Ramos (cell line): ENCODE measurements around the gene MIS12.

ENCODE experiments used
- in situ Hi-C: fragments of 300-500 bp; cut with MboI; formaldehyde crosslinking; loops from one replicate; pipeline ENCODE4 v1.14.3; 2022; ENCODE audit warnings: low sequenced_read_pairs; ENCODE audit not compliant: unreplicated experiment

The MIS12 gene, protein sequence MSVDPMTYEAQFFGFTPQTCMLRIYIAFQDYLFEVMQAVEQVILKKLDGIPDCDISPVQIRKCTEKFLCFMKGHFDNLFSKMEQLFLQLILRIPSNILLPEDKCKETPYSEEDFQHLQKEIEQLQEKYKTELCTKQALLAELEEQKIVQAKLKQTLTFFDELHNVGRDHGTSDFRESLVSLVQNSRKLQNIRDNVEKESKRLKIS

DNA sequence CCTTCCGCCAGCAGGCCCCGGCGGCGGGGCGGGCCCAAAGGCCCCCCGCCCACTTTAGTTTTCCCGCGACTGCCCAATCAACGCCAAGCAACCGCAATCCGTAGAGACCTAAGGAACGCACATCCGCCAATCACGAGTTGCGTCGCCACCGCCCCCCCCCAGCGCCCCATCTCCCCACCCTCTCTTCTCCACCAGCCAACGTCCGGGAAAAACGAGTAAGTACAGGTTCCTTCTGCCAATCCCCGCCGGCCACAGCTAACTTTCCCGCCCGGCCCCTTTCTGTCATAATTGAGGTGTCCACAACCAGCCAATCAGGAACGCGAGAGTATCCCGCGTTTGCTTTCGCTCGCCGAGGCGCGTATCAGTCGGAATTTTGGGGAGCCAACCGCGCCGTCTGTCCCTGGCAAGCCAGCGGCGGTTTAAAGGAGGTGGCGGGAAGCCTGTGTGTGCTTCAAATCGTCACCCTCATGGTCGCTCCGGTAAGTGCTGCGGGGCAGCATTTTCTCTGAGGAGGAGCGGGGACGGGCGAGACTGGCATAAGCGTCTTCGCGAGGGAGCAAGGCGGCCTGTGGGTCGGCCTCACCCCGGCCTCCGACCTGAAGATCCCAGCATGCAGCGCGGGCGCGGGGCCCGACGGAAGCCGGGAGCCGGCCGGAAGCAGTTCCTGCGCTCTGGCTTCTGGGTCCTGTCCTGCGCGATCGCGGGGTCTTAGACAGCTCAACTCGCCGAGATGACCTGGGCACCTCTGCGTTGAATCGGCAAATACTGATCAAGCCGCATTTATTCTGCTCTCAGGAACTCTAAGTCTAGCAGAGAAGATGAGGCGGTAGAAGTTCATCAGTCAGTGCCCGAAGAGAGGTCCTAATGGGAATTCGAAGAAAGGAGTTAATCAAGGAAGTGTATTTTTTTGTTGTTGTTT is at the start of gene MIS12:
MIS12 (plus strand) TSS at position 361 of the 919 bp plus-strand sequence. CDS start 2,297 bp downstream, outside the sequence.
- in situ Hi-C loops = no loop called here

DNA sequence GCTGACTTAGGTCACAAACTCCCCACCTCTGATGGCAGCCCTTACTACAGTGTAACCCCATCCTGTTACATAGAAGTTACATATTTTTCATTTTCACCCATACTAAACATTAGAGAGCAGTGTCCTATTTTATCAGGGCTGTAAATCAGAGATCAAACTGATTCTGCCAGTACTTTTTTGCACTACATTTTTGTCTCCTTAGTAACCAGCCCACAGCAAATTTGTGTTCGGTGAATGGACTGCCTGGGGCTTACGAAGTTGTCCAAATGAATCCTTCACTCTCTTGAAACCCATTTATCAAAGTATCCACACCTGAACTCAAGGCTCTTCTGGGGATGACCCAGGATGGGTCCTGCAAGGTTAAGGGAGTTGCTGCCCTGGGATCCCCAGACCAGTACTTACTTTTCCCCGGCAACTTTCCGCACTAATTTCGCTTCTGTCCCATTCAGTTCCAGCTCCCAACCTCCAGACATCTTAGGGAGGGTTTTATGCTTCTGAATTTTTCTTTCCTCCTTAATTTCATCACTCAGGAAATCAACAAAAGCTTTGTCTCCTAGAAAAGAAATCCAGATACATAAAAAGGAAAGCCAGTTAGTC is 48.5 kb upstream of the MIS12 start:
- in situ Hi-C loops = no loop called here

DNA sequence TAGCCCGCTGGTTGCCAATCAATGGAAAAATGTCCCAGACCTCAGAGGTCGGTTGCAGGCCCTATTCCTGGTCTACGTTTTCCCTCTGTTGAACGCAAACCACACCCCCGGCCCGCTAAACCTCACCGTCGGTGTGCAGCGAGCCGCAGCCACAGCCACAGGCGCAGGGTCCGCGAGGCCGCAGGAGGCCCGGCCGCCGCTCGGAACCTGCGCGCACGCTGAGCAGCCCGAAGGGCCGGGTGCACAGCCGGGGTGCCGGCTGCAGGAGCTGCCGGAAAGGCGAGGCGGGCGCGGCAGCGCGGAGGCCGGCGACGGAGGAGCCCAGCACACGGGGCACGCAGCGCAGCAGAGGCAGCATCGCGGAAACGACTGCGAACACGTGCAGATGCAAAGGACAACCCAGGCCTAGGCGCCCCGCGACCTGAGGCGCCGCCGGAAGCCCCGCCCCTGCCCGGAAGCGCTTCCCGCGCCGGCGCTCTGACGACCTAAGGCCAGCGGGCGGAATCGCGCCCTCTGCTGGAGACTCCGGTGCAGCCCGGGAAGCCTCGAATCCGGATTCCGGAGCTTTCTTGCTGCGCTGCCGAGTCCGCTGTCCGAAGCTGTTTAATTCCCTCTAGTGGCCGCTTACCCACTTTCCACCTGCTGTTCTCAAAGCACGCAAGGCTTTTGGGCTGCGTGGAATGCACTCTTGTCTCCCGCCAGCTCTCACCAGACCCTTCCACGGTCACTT is 47.5 kb upstream of the MIS12 start, which contains the start of gene C1QBP:
C1QBP (minus strand) TSS at position 440 of the 730 bp plus-strand sequence; CDS start at position 358, 82 bp downstream.
- in situ Hi-C loops = no loop called here

DNA sequence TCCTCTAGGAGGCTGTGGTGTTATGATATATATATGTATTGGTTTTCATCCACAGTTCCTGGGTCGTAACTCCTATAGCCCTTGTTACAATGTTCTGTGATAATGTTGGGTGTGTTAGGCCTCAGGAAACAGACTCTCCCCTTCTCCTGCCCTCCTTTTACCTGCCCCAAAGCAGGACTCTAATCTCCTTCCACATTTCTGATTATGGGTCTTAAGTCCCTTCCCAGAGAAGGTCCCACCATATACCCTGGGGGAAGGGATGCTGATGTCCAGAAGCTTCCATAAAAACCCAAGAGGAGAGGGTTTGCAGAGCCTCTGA is 47.0 kb upstream of the MIS12 start:
- in situ Hi-C loops = no loop called here

DNA sequence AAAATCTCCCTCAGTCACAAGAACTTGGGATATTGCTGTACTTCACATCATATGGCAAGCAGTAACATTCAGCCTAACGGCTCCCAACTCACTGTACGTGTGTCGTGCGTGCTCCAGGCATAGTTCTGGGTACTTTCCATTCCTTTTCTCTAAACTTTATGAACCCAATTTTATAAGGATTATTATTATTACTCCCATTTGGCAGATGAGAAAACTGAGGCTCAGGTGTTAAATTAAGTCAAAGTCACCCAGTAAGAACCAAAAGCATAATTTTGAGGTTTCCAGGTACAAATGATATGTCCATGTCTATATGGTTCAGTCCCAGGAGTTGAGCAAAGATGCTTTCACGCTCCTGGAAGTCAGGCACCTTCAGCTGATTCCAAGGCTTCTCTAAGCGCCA is 42.6 kb upstream of the MIS12 start:
- in situ Hi-C loops = no loop called here

DNA sequence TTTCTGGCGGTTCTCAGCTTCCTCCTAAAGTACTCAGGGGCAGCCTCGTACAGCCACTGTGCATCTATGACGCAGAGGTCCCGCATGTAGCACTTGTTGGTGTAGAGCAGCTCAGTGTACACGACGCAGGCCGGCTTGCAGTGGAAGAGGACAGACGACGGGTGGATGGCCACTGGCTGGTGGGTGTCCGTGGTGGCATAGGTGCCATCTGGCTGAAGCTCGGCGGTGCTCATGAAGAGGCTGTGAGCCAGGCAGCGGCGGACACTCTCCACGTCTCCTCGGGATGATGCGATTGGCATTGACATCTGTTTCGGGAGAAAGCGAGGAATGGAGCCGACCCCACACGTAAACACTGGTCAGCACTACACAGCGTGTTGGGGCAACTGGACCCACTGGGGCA is 42.2 kb upstream of the MIS12 start:
- in situ Hi-C loops = no loop called here

DNA sequence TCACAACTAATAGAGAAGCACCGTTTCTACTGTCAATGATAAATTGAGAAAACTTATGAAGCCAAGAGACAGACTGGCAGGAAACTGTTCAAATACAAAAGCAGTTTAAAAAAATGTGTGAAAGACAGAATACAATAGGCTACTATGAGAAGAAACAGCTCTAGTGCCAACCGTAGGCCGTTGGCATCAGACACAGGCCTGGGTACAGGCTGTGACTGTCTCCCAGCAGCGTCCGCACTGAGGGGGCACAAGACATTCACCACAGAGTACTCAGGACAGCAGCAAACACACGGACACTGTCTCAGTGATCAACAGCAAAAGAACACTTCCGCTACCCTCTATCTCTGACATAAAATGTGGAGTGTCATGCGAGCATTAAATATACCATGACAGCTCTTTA is 39.6 kb upstream of the MIS12 start:
- in situ Hi-C loops = no loop called here

DNA sequence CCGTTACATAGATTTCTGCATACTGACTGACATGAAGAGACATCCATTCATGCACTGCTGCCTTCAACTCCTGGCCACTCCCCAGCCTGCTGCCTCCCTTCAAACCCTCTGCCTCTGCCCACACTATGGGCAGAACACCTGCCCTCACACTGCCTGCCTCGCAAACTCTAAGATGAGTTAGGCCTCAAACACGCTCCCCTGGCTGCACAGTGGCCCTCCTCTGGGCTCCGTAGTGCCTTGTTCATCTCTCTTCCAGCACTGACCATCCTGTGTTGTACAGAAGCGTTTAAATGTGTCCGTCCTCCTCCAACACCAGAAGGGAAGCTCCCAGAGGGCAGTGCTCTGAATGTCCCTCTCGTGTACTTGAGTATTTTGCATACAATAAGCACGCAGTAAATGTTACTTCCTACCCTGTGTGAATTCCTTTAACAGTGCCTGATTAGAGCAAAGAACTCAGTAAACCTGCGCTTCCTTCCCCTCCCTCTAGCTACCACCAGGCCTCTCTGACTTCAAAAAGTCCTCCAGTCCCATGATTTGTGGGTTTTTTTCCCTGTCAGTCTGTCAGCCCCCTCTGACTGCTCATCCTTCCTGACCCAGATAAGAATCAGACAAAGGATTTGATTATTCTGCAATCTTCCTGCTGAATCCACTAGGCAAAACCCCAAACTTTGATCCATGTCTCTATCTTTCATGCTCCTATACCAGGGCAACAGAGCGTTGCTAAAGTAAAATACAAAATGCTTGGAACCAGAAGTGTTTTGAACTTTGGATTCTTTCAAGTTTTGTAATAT is 21.5 kb upstream of the MIS12 start:
- in situ Hi-C loops = no loop called here

DNA sequence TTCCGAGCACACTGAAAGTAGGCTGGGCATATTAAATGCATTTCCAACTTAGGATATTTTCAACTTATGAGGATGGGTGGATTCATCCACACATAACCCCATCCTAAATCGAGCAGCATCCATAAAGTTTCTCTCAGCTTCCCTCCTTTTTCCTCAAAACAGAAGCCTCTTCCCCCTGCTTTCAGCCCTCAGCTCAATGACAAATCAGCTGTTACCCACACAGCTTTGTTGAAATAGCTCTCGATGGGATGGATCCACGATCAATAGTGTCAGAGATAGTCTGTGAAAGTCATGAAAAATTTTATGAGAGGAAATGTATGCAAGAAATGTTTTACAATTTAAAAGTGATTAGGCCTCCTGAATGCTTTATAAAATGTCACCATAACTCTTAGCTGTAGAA is 20.1 kb upstream of the MIS12 start:
- in situ Hi-C loops = no loop called here

DNA sequence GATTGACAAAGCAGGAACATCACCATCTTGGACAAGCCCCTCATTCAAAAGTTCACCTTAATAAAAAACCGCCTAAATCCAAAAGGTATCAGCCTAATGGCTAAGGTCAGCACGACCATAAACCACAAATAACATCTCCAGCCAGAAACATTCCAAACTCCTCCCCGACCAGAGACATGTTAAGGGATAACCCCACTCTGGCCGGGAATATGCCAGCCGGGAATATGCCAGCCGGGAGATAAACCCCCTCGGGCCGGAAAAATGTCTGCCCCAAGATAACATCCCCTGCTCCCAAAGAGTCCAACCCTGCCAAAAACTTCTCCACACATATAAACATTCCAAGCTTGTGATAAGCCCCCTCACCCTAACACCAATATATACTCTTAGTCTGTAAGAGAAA is 18.9 kb upstream of the MIS12 start:
- in situ Hi-C loops = no loop called here

DNA sequence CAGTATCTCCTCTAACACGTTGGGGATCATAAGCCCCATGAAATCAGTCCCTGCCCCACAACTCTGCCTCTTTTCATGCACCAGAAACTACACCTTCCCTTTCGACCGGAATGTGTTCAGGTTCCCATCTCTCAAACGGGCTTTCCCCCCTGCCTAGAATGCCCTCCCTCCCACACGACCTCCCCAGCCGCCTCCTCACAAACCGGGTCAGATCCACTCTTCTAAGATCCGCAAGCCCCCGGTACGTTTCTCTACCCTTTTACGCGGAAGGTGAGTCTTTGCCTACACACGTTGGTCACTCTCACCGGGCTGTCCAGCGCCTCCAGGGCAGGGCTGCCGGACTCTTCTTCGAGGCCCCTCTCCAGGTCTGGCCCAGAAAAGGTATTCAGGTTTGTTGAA is 18.3 kb upstream of the MIS12 start:
- in situ Hi-C loops = no loop called here

DNA sequence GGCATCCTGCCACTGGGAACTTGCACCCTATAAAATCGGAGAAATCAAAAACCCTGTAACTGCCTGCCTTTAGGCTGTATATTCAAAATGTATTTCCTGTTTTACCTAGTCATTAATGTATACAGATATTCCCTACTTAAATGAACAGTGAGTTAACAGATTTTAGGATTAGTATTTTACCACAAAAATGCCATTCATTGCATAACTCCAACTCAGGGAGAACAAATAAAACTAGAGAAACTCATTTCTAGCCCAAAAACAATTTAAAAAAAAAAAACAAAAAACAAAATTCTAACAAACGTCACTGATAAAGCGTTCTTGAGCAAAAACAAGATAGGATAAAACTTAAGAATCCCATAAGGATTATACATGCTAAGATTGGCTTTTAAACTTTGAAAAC is 13.9 kb upstream of the MIS12 start:
- in situ Hi-C loops = no loop called here

DNA sequence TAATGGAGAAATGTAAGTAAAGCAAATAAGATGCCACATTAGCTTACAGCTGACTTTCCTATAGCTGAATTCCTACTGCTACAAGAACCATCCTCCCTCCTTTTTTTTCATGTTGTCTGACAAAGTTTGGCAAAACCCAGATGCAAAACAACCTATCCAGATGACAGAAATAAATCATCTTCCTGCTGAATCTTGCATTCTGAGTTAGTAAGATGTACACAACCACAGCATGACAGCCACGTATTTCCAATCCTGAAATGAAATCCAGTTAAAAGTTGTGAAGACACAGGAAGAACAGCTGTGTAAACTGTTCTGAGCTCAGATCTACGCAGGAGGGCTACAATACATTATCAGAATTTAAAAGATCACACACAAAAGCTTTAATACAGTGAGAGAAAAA is 12.5 kb upstream of the MIS12 start:
- in situ Hi-C loops = no loop called here

DNA sequence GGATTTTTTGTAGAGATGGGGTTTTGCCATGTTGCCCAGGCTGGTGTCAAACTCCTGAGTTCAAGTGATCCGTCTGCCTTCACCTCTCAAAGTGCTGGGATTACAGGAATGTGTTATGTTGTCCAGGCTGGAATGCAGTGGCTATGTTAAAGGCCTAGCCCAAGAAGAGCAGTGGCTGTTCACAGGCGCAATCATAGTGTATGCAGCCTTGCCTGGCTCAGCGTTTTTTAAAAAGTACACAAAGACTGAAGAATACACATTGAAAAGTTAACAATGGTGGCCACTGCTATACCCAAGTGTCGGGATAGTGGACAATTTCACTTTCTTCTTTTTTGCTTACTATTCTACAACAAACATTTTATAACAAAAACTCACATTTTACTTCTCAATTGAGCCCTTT is 7.4 kb upstream of the MIS12 start:
- in situ Hi-C loops = no loop called here

DNA sequence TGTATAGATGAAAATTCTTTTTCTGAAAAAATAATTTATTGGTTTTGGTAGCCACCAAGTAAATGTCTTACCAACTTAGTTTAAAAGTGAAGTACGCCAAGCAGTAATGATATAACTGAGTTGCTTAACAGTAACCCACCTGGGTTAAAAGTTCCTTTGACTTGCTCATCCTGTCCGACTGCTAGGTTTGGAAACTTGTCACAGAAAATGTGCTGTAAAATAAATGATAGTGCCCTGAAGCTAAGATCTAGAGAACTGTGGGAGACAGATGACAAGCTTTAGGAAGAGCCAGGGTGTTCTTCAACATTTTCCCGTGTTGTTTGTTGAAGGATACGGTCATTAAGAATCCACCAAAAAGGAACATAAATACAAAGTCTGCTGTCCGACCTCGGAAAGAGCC is 5.4 kb upstream of the MIS12 start:
- in situ Hi-C loops = no loop called here

DNA sequence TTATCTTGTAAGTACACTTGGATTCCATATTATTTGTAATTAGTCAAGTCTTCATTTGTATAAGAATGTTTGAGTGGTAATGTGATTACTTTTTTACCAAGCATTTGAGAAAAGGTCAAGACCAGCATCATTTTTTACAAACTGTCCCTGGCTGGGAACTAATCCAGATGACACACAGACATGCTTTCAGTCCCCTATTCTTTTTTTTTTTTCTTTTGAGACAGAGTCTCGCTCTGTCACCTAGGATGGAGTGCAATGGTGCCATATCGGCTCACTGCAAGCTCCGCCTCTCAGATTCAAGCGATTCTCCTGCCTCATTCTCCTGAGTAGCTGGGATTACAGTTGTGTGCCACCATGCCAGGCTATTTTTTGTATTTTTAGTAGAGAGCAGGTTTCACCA is 4.9 kb upstream of the MIS12 start:
- in situ Hi-C loops = no loop called here

DNA sequence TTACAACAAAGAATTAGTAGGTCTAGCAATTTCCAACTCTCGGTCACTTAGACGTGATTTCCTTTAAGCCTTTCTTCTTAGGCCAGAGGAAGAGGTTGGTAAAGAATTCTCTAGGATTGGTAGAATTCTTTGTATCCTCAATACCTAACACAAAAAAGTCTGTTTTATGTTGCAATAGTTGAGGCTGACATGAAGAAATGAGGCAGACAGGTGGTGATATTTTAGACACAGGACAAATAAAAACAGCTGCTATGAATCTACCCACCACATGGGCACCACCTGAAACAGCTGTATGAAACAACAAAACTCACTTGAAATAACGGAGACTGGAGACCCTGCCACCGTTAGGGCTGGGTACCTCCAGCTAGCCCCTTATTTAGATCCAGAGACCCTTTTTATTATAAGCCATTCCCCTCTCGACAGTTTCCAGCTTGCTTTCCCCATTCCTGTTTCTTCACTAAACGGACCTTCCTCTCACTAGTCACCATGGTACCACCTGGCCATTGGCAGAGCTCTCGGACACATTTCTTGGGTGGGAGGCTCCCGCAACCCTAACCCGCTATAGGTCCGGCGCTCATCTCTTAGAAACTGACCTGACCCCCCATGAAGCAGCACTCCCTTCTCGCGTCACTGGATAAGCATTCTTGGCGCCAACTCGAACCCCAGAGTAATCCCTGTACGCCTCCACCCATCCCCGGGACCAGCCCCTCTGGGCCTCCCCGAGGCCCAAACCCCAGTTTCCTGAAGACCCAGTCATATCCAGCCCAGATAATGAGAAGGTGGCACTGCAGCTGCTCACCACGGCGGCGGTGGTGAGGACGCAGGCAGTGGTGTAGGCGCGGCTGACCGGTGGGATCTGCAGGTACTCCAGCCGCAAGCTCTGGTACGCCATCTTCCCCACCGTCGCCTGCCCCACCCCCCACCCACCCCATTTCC is 828 bp upstream of the MIS12 start, which contains the start of gene DERL2:
DERL2 (minus strand) TSS at position 909 of the 936 bp plus-strand sequence; CDS start at position 892, 17 bp downstream.
- in situ Hi-C loops = no loop called here

DNA sequence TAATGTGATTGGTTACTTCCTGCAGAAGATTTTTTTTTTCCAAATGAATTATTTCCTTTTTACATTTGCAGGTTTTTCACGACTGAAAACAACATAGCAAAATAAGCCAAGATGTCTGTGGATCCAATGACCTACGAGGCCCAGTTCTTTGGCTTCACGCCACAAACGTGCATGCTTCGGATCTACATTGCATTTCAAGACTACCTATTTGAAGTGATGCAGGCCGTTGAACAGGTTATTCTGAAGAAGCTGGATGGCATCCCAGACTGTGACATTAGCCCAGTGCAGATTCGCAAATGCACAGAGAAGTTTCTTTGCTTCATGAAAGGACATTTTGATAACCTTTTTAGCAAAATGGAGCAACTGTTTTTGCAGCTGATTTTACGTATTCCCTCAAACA is 2.4 kb downstream of the MIS12 start:
- in situ Hi-C loops = no loop called here

DNA sequence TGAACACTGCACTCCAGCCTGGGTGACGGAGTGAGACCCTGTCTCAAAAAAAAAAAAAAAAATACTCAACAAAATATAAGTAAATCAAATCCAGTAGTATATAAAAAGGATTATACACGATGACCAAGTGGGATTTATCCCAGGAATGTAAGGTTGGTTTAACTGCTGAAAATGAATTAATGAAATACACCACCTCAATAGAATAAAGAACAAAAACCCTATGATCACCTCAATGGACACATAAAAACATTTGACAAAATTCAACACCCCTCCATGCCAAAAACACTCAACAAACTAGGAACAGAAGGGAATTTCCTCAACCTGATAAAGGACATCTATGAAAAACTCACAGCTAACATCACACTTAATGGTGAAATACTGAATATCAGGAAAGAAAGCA is 6.6 kb downstream of the MIS12 start:
- in situ Hi-C loops = no loop called here
